Keratinocyte (primary cell): ENCODE data around the gene COG6.

Experiments used
- EZH2 ChIP-seq: IDR thresholded peaks from one replicate; pipeline ENCODE4 v1.6.1; 2012; ENCODE audit warnings: inconsistent platforms, mild to moderate bottlenecking, low read length, moderate library complexity
- TF ChIP-seq, protein P1 (sequence below), 3 experiments: IDR thresholded peaks in 1 of 3; conservative IDR thresholded peaks in 1 of 3; optimal IDR thresholded peaks in 1 of 3; 2 replicates in 2 of 3; 3 replicates in 1 of 3; pipeline versions ENCODE3 to v1.5.1; 2011; ENCODE audit warnings: low read length in 3 of 3, mild to moderate bottlenecking in 3 of 3, moderate library complexity in 2 of 3, control low read depth in 1 of 3, inconsistent platforms in 1 of 3; ENCODE audit not compliant: insufficient read depth in 2 of 3; ENCODE audit errors: extremely low read depth in 1 of 3

DNA sequence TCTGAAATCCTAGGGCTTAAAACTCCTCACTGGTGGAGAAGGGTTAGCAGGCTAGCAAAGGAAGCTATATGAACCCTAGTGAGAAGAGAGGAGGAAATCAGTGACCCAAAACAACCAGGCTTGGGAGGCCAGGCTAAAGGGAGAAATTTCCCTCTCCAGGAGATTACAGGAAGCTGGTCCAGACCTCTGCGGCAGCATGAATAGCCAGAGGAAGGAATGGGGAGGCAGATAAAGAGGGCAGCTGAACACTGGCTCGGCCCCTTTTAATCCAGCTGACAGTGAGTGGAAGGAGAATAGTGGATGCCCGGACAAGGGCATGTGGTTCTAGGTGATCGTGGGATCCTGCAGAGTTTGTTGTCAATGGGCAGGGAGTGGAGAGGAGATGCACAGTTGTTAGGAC is 130.6 kb downstream of the COG6 start:
- TF ChIP-seq, protein P1, sequence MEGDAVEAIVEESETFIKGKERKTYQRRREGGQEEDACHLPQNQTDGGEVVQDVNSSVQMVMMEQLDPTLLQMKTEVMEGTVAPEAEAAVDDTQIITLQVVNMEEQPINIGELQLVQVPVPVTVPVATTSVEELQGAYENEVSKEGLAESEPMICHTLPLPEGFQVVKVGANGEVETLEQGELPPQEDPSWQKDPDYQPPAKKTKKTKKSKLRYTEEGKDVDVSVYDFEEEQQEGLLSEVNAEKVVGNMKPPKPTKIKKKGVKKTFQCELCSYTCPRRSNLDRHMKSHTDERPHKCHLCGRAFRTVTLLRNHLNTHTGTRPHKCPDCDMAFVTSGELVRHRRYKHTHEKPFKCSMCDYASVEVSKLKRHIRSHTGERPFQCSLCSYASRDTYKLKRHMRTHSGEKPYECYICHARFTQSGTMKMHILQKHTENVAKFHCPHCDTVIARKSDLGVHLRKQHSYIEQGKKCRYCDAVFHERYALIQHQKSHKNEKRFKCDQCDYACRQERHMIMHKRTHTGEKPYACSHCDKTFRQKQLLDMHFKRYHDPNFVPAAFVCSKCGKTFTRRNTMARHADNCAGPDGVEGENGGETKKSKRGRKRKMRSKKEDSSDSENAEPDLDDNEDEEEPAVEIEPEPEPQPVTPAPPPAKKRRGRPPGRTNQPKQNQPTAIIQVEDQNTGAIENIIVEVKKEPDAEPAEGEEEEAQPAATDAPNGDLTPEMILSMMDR (optimal IDR thresholded peaks at IDR 0.05 in 1 of 3, IDR thresholded peaks at IDR 0.05 in 1 of 3, conservative IDR thresholded peaks at IDR 0.05 in 1 of 3; ENCODE audit: extremely low read depth in 1 of 3, insufficient read depth in 2 of 3, low read length in 3 of 3) = no peak
- TF ChIP-seq EZH2 = no peak
